H1 (cell line): ENCODE data around the gene BCAS4. TPM values are rescaled to one million over a fixed set of nuclear protein-coding genes. Genes with fewer than 3 reads are reported as not detected.

Experiments
- CTCF ChIA-PET: fragments of 300-600 bp; sonication (Branson Sonifier 250); formaldehyde crosslinking; loops from one replicate; lab custom pipeline; 2021; ENCODE audit not compliant: partially characterized antibody; lab: Charles Lee
- POLR2A ChIA-PET: fragments of 300-600 bp; sonication (Branson Sonifier 250); formaldehyde crosslinking; loops from one replicate; lab custom pipeline; 2021; ENCODE audit warnings: inconsistent platforms; ENCODE audit not compliant: partially characterized antibody; lab: Charles Lee
- DNase-seq, 2 experiments: peaks; one replicate each; pipeline versions ENCODE4 v3.0.0 to v3.0.0-alpha.2; 2010 to 2022; ENCODE audit warnings: low spot score in 2 of 2, low read depth in 1 of 2, mixed read lengths in 1 of 2
- FAIRE-seq: peaks from 2 replicates; lab custom pipeline; 2011; peaks lifted over from hg19 to GRCh38; lab: Jason Lieb, UNC
- H2AFZ ChIP-seq: 2 replicates; pipeline ENCODE4 v1.8.1; 2012; ENCODE audit warnings: low read length, inconsistent platforms
- H2AK5ac ChIP-seq: 2 replicates; pipeline ENCODE4 v1.6.1; 2013; ENCODE audit warnings: low read depth, low read length
- H2BK120ac ChIP-seq: replicated peaks from 2 replicates; pipeline ENCODE3; 2013; ENCODE audit warnings: low read depth, low read length, inconsistent platforms
- H2BK12ac ChIP-seq: 2 replicates; pipeline ENCODE4 v1.6.1; 2013; ENCODE audit warnings: low read depth, low read length
- H2BK15ac ChIP-seq: 2 replicates; pipeline ENCODE4 v1.6.1; 2013; ENCODE audit warnings: low read length
- H2BK20ac ChIP-seq: 2 replicates; pipeline ENCODE4 v1.6.1; 2013; ENCODE audit warnings: low read length
- H2BK5ac ChIP-seq: 2 replicates; pipeline ENCODE4 v1.6.1; 2013; ENCODE audit warnings: low read depth, low read length
- H3K14ac ChIP-seq: 2 replicates; pipeline ENCODE4 v1.6.1; 2013; ENCODE audit warnings: inconsistent platforms; ENCODE audit not compliant: insufficient read length
- H3K18ac ChIP-seq: 2 replicates; pipeline ENCODE4 v1.6.1; 2013; ENCODE audit warnings: low read length; ENCODE audit errors: extremely low read depth
- H3K23ac ChIP-seq: 2 replicates; pipeline ENCODE4 v1.6.1; 2013; ENCODE audit warnings: inconsistent platforms; ENCODE audit not compliant: insufficient read length
- H3K23me2 ChIP-seq: 2 replicates; pipeline ENCODE4 v1.6.1; 2013; ENCODE audit warnings: low read depth, low read length
- H3K27ac ChIP-seq: 2 replicates; pipeline ENCODE4 v1.6.1; 2011; ENCODE audit warnings: low read depth, low read length, inconsistent platforms
- H3K27me3 ChIP-seq, 4 experiments: replicated peaks in 1 of 4; 1 replicate in 1 of 4; 2 replicates in 3 of 4; pipeline versions ENCODE4 v1.6.1 to v1.8.1; 2011 to 2013; ENCODE audit warnings: low read length in 3 of 4, mild to moderate bottlenecking in 3 of 4, inconsistent platforms in 2 of 4, mixed read lengths in 2 of 4, moderate library complexity in 1 of 4; ENCODE audit not compliant: control insufficient read depth in 3 of 4, insufficient read depth in 3 of 4; ENCODE audit errors: extremely low read depth in 1 of 4
- H3K36me3 ChIP-seq, 4 experiments: 2 replicates each; pipeline versions ENCODE4 v1.6.1 to v1.8.1; 2011 to 2013; ENCODE audit warnings: mild to moderate bottlenecking in 4 of 4, low read length in 3 of 4, moderate library complexity in 2 of 4, control low read depth in 1 of 4, inconsistent platforms in 1 of 4; ENCODE audit not compliant: insufficient read depth in 4 of 4, control insufficient read depth in 2 of 4
- H3K4ac ChIP-seq: replicated peaks from 2 replicates; pipeline ENCODE3; 2013; ENCODE audit warnings: low read length, low read depth, mixed read lengths, inconsistent platforms; ENCODE audit not compliant: insufficient read length
- H3K4me1 ChIP-seq, 4 experiments: replicated peaks in 1 of 4; 1 replicate in 1 of 4; 2 replicates in 3 of 4; pipeline versions ENCODE4 v1.6.1 to v1.8.1; 2011 to 2013; ENCODE audit warnings: low read length in 3 of 4, inconsistent platforms in 2 of 4, mixed read lengths in 1 of 4; ENCODE audit not compliant: insufficient read depth in 4 of 4, control insufficient read depth in 3 of 4
- H3K4me2 ChIP-seq, 2 experiments: 2 replicates each; pipeline versions ENCODE4 v1.6.1 to v1.8.1; 2011 to 2013; ENCODE audit warnings: low read depth in 2 of 2, low read length in 2 of 2, control low read depth in 1 of 2, inconsistent platforms in 1 of 2, mild to moderate bottlenecking in 1 of 2; ENCODE audit not compliant: insufficient read depth in 1 of 2
- H3K4me3 ChIP-seq, 4 experiments: fragments of 200-600, 300-600 bp in 1 of 4; sonication (generic), shearing (Covaris generic), sonication (Bioruptor Twin) in 1 of 4; 2 replicates each; pipeline versions ENCODE4 v1.5.1 to v1.8.1; 2011 to 2016; ENCODE audit warnings: low read length in 4 of 4, low read depth in 3 of 4, control low read depth in 2 of 4, inconsistent platforms in 2 of 4, mild to moderate bottlenecking in 2 of 4, mixed read lengths in 1 of 4, moderate library complexity in 1 of 4; ENCODE audit not compliant: insufficient read depth in 2 of 4; ENCODE audit errors: extremely low read depth in 1 of 4
- H3K56ac ChIP-seq: replicated peaks from 2 replicates; pipeline ENCODE3; 2013; ENCODE audit warnings: low read depth, mild to moderate bottlenecking, mixed read lengths, low read length, inconsistent platforms; ENCODE audit not compliant: insufficient read length
- H3K79me1 ChIP-seq: 2 replicates; pipeline ENCODE4 v1.6.1; 2013; ENCODE audit warnings: low read depth, low read length, control low read depth
- H3K79me2 ChIP-seq, 2 experiments: 2 replicates each; pipeline versions ENCODE4 v1.6.1 to v1.8.1; 2012 to 2013; ENCODE audit warnings: low read length in 2 of 2, mild to moderate bottlenecking in 2 of 2, inconsistent platforms in 1 of 2; ENCODE audit not compliant: insufficient read depth in 2 of 2, control insufficient read depth in 1 of 2
- H3K9ac ChIP-seq, 4 experiments: replicated peaks in 1 of 4; 1 replicate in 1 of 4; 2 replicates in 3 of 4; pipeline versions ENCODE4 v1.6.1 to v1.8.1; 2011 to 2013; ENCODE audit warnings: low read depth in 3 of 4, low read length in 3 of 4, control low read depth in 2 of 4, mild to moderate bottlenecking in 2 of 4, moderate library complexity in 2 of 4, inconsistent platforms in 1 of 4; ENCODE audit errors: extremely low read depth in 1 of 4
- H3K9me3 ChIP-seq, 2 experiments: 2 replicates each; pipeline versions ENCODE4 v1.6.1 to v1.8.1; 2012 to 2013; ENCODE audit warnings: mild to moderate bottlenecking in 2 of 2, moderate library complexity in 2 of 2, control low read depth in 1 of 2, inconsistent platforms in 1 of 2, low read depth in 1 of 2, low read length in 1 of 2, mixed read lengths in 1 of 2; ENCODE audit not compliant: insufficient read depth in 2 of 2
- H4K20me1 ChIP-seq, 2 experiments: replicated peaks in 1 of 2; 2 replicates each; pipeline versions ENCODE3 to v1.8.1; 2011 to 2013; ENCODE audit warnings: inconsistent platforms in 2 of 2, low read length in 2 of 2, mild to moderate bottlenecking in 1 of 2; ENCODE audit not compliant: insufficient read depth in 2 of 2, control insufficient read depth in 1 of 2
- H4K5ac ChIP-seq: 2 replicates; pipeline ENCODE4 v1.6.1; 2013; ENCODE audit warnings: low read length, low read depth, mixed read lengths, inconsistent platforms; ENCODE audit not compliant: insufficient read length
- H4K8ac ChIP-seq: 2 replicates; pipeline ENCODE4 v1.8.0; 2013; ENCODE audit warnings: mild to moderate bottlenecking, moderate library complexity, low read length, inconsistent platforms; ENCODE audit not compliant: insufficient read depth; ENCODE audit errors: extremely low read depth
- H4K91ac ChIP-seq: replicated peaks from 2 replicates; pipeline ENCODE3; 2013; ENCODE audit warnings: low read length, mixed read lengths, inconsistent platforms; ENCODE audit not compliant: insufficient read length
- CHD1 ChIP-seq: IDR thresholded peaks from 2 replicates; pipeline ENCODE4 v1.6.1; 2012; ENCODE audit warnings: low read depth, low read length, improper control_type of control experiment
- CTBP2 ChIP-seq: IDR thresholded peaks from 2 replicates; pipeline ENCODE4 v1.7.0; 2011; ENCODE audit warnings: borderline replicate concordance, mild to moderate bottlenecking, moderate library complexity, mixed read lengths, low read length; ENCODE audit not compliant: insufficient read depth, insufficient read length
- HDAC6 ChIP-seq: IDR thresholded peaks from one replicate; pipeline ENCODE4 v1.7.1; 2012; ENCODE audit warnings: low read depth, mild to moderate bottlenecking, inconsistent platforms, low read length, moderate library complexity
- KDM1A ChIP-seq: fragments of 200-600, 300-600 bp; sonication (generic); IDR thresholded peaks from 2 replicates; pipeline ENCODE4 v1.7.1; 2016; ENCODE audit warnings: mild to moderate bottlenecking, low read length, borderline replicate concordance
- MAFK ChIP-seq: IDR thresholded peaks from 2 replicates; pipeline ENCODE4 v1.6.1; 2012; ENCODE audit warnings: low read depth, mild to moderate bottlenecking, improper control_type of control experiment, low read length
- PHF8 ChIP-seq: fragments of 200-600 bp; sonication (generic); conservative IDR thresholded peaks from 2 replicates; pipeline ENCODE4 v1.7.1; 2012; ENCODE audit warnings: low read depth, mild to moderate bottlenecking, inconsistent platforms, low read length, moderate library complexity
- POU5F1 ChIP-seq: IDR thresholded peaks from 2 replicates; pipeline ENCODE4 v1.6.1; 2011; ENCODE audit warnings: low read depth, mild to moderate bottlenecking, low read length, moderate library complexity
- TCF12 ChIP-seq: IDR thresholded peaks from 2 replicates; pipeline ENCODE4 v1.6.1; 2011; ENCODE audit warnings: low read depth, mild to moderate bottlenecking, low read length
- WGBS, 2 experiments: shearing (Covaris generic) in 1 of 2; methylation state at CpG; one replicate each; pipeline versions ENCODE4 v1.1.6 to v1.1.7; 2013 to 2015; ENCODE audit warnings: low lambda C conversion rate in 2 of 2, mixed read lengths in 2 of 2, inconsistent platforms in 1 of 2, low coverage in 1 of 2, missing lambda C conversion rate in 1 of 2; ENCODE audit not compliant: insufficient replicate concordance in 2 of 2, insufficient coverage in 1 of 2, insufficient read length in 1 of 2; ENCODE audit errors: extremely low coverage in 1 of 2, missing lambda C conversion rate in 1 of 2; 5-methylcytosine and 5-hydroxymethylcytosine counted together
- polyA plus RNA-seq, 7 experiments: library from polyadenylated mRNA; depleted of rRNA in 3 of 7; stranded (reverse) in 5 of 7; unstranded in 2 of 7; fragments of >200 nt in 5 of 7; fragments of 200-250 nt in 2 of 7; gene quantifications; 1 replicate in 5 of 7; 2 replicates in 1 of 7; 4 replicates in 1 of 7; pipeline versions ENCODE4 v1.2.1 to v1.2.3, GENCODE V29; 2011 to 2013; ENCODE audit warnings: missing spikeins in 2 of 7, mixed read lengths in 2 of 7
- total RNA-seq: library from RNA; stranded (reverse); fragmentation: NEBNext Ultra II Directional; extraction: Animal tissue kit (Norgen Biotek cat#: 25700); gene quantifications from 2 replicates; pipeline ENCODE4 v1.2.1, GENCODE V29; 2021

Gene BCAS4
- total and polyA plus RNA-seq, 2 of the 8 experiments (the other 6 are each of a cell fraction or from before 2014, with no cell fraction given), result 21.2 to 23.6 TPM

DNA sequence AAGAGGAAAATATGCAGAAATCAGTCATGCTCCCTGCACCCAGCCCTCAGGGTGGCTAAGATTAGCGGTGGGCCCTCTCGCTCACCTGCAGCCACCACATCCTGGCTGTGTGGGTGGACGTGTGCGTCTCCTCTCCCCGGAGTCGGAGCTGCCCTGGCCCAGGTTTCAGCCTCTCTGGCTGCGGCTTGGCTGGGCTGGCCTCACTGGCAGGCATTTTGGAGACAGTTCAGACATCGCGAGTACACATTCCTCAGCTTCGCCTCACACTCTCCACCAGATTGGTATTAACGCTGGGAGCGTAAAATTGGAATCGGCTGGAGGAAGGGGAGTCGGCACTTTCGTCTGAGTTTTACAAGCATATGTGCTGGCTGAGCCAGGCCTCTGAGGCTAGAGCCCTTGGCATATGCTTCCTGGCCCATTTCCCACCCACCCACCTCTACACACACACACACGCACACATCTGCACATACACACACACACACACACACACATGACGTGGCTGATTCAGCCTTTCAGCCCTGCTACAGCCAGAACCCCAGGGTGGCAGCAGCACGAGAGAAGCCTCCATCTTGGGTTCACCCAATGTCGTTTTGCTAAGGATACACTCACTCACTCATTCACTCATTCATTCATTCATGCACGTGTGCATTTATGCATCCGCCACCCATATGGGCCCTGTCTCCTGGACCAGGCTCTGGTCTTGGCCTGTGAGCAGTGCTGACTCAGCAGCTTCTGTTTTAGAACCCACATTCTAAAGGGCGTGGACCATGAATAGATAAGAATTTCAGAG, 42.9 kb downstream of the BCAS4 start:
- no peak overlapping the region for H3K4me3 ChIP-seq
- no peaks in the 10 kb centered on the region; a peak in 1 of 8 replicates for H3K36me3 ChIP-seq
- H2BK20ac ChIP-seq, result no peak overlapping the region
- H3K4ac ChIP-seq, result no peak overlapping the region
- H3K79me1 ChIP-seq, result 0 out of 2 replicates have a peak, but pooled peaks cover 2% of the 10 kb centered on the region
- no peak for DNase-seq
- H3K56ac ChIP-seq, result no peak overlapping the region
- ChIA-PET CTCF (no interaction called here), POLR2A (interaction anchor here (0.7 to 1.3 kb wide), 3 partner anchors 15 to 69 kb away, joined by 3 read pairs; no protein-coding TSS in a partner anchor)
- H3K27ac ChIP-seq, result no peak overlapping the region
- no peak overlapping the region for H4K8ac ChIP-seq
- no peak overlapping the region for H2AK5ac ChIP-seq
- no peak for FAIRE-seq
- H2BK5ac ChIP-seq, result no peak overlapping the region
- H2BK15ac ChIP-seq, result no peak overlapping the region
- TF ChIP-seq HDAC6, result no peak
- TF ChIP-seq TCF12, result no peak
- peak; percentile 68 for TF ChIP-seq MAFK
- TF ChIP-seq POU5F1, result no peak
- no peak for TF ChIP-seq PHF8
- no peak for TF ChIP-seq CTBP2
- no peak for TF ChIP-seq KDM1A
- TF ChIP-seq CHD1, result no peak
- no peaks in the 10 kb centered on the region for H3K4me1 ChIP-seq
- no peak overlapping the region for H4K5ac ChIP-seq
- no peaks in the 10 kb centered on the region for H3K9me3 ChIP-seq
- 92% methylated on average over 20 of the region's 22 CpGs; no CpG with 5 or more reads in 1 of the 2 experiments for WGBS, 2 experiments
- no peak overlapping the region for H3K18ac ChIP-seq
- H2AFZ ChIP-seq, result no peak overlapping the region
- H4K91ac ChIP-seq, result no peak overlapping the region
- H3K23ac ChIP-seq, result no peak overlapping the region
- H4K20me1 ChIP-seq, result no peaks in the 10 kb centered on the region
- no peaks in the 10 kb centered on the region for H3K23me2 ChIP-seq
- H3K9ac ChIP-seq, result no peak overlapping the region
- H3K4me2 ChIP-seq, result no peak overlapping the region
- no peak overlapping the region for H2BK120ac ChIP-seq
- no peaks in the 10 kb centered on the region for H3K79me2 ChIP-seq
- no peak overlapping the region for H3K14ac ChIP-seq
- no peak overlapping the region for H2BK12ac ChIP-seq
- H3K27me3 ChIP-seq, result no peaks in the 10 kb centered on the region
